Stomach smooth muscle (tissue), 2 donors: ENCODE data around the gene RBM39.
"Not testable (repeated sequence)": the region's sequence is repeated elsewhere in the genome, so short reads cannot be mapped to it uniquely, and the experiment has no call there.

Source experiments
- H3K27ac ChIP-seq: one replicate; pipeline ENCODE4 v1.7.0; 2013; ENCODE audit warnings: mild to moderate bottlenecking, low read length, inconsistent platforms
- H3K27me3 ChIP-seq, 2 donors: one replicate each; pipeline ENCODE4 v1.7.0; 2013; ENCODE audit warnings: low read length in 2 of 2; ENCODE audit not compliant: insufficient read depth in 2 of 2, control insufficient read depth in 1 of 2
- H3K36me3 ChIP-seq, 2 donors: one replicate each; pipeline ENCODE4 v1.7.0; 2013; ENCODE audit warnings: low read length in 2 of 2; ENCODE audit not compliant: control insufficient read depth in 2 of 2, insufficient read depth in 2 of 2
- H3K4me1 ChIP-seq: one replicate; pipeline ENCODE4 v1.7.0; 2013; ENCODE audit warnings: low read length; ENCODE audit not compliant: control insufficient read depth, insufficient read depth
- H3K4me3 ChIP-seq, 2 donors: one replicate each; pipeline ENCODE4 v1.7.0; 2013; ENCODE audit warnings: low read length in 2 of 2
- H3K9ac ChIP-seq, 2 donors: one replicate each; pipeline ENCODE4 v1.7.0; 2013; ENCODE audit warnings: low read length in 2 of 2, mild to moderate bottlenecking in 1 of 2
- H3K9me3 ChIP-seq, 2 donors: one replicate each; pipeline ENCODE4 v1.7.0; 2013; ENCODE audit warnings: low read length in 2 of 2; ENCODE audit not compliant: control insufficient read depth in 2 of 2
- donor health status: healthy.
- donor health status: Pancreatic carcinoma.

The RBM39 gene

DNA sequence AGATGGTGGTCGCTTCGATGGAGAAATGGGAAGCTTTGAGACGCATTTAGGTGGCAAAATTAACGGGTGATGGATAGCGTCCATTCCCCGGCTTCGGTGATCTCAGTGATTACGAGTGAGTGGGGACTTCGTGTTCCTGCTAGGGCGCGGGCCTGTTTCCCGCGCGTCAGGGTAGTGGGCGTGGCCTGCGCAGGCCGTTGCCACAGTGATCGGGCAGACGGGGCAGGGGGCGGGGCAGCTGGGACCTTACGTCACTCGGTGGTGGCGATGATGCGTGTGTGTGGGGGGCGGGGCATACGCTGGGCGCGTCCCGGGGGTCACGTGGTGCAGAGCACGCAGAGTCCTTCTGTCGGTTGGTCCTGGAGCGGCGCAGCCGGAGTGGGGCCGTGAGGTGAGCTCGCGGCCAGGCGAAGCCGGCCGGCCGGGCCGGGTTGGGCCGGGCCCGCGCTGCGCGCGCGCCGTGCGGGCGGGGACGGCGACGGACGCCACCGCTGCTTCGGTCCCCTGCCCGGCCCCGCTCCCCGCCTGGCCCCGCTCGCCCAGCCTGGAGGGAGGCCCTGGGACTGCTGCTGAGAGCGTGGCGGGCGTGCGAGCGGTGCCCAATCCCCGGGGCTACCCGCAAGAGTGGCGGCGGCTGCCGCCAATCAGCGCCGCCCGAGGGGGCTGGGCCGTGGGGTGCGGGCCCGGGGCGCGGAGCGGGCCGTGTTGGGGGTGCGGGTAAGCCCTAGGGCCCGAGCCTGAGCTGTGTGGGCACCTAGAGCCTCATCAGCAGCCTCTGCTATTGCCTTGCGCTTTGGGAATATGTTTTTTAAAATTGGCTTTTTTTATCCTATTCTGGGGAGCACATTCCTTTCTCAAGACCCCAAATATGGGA lies 29.9 kb upstream of the RBM39 start, which contains the start of gene PHF20:
TSS of gene PHF20 (plus strand) at position 327 of the 874 bp plus-strand sequence. CDS start 29,508 bp downstream, outside the sequence.
- peak within 1 kb of the TSS; percentile 89 to 94 for H3K9ac ChIP-seq
- H3K27me3 ChIP-seq: no peaks in the 10 kb centered on the region
- no peaks in the 10 kb centered on the region for H3K9me3 ChIP-seq
- H3K4me3 ChIP-seq: peak within 1 kb of the TSS; percentile 87
- H3K27ac ChIP-seq: peak within 1 kb of the TSS; percentile 97
- H3K36me3 ChIP-seq: peaks cover 0 to 6% of the 10 kb centered on the region in 2 donors
- H3K4me1 ChIP-seq: peaks cover 37% of the 10 kb centered on the region

DNA sequence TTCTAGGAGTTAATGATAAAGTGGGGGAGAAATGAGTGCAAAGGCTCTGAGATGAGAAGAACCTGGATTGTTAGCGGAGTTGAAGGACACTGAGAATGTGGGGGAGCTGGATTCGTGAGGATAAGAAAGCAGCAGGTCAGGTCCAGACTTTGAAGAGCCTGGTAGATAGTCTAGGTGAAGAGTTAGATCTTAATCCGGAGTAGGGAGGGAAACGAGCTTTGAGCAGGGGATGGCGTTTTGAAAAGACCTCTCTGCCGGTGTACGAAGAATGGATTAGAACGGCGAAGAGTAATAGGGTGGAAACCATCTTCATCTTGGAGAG lies 29.3 kb upstream of the RBM39 start:
- Histone ChIP-seq H3K27ac (peak overlapping the region; percentile 97), H3K9me3 (no peaks in the 10 kb centered on the region), H3K9ac (peak overlapping the region; percentile 64 to 84), H3K4me3 (peak overlapping the region in 1 of 2 donors; percentile 87), H3K4me1 (peaks cover 32% of the 10 kb centered on the region), H3K27me3 (no peaks in the 10 kb centered on the region), H3K36me3 (peaks cover 0 to 6% of the 10 kb centered on the region in 2 donors)

DNA sequence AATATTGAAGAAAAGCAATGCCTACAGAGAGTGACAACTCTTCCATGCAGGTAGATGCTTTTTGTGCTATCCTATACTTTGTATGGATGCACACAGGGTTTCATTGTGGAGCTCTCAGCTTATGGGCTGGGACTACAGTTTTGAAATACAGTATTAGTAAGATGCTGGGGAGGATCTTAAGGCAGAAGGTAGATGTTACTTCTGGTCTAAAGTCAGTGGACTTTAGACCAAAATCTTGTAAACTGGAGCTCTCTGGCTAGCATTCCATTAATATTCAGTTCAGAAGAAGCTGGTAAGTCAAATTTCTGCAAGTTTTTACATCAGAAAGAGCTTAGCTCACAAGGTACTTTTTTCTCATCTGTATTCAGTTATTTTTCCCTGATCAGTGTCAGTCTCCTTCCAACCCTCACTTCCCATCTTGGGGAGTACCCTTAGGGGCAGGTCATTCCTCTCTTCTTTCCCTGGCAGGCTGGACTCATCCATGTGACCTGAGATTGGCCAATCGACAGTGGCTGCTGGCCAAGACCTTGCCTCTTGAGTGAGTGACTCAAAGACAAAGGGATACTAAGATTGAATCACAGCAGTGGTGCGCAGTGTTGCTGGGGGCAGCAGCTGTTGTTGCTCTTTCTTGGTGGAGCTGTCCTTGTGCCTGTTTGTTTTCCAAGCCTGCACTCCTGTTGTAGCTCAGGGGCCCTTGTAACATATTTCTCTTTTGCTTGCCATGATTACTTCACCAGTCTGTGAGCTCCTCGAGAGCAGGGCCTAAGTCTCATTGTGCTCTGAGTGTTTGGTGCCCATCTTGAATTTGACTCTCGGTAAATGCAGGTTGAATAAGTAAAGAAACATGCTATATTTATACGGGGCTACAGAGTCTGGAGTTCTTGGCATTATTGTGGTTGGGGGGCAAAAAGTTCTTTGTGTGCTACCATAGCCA lies 26.9 kb upstream of the RBM39 start:
- Histone ChIP-seq H3K4me1 (peaks cover 28% of the 10 kb centered on the region), H3K9ac (peak overlapping the region in 1 of 2 donors; percentile 21), H3K9me3 (no peaks in the 10 kb centered on the region), H3K27me3 (no peaks in the 10 kb centered on the region), H3K27ac (peak overlapping the region; percentile 80), H3K4me3 (no peak overlapping the region), H3K36me3 (no peaks in the 10 kb centered on the region)

DNA sequence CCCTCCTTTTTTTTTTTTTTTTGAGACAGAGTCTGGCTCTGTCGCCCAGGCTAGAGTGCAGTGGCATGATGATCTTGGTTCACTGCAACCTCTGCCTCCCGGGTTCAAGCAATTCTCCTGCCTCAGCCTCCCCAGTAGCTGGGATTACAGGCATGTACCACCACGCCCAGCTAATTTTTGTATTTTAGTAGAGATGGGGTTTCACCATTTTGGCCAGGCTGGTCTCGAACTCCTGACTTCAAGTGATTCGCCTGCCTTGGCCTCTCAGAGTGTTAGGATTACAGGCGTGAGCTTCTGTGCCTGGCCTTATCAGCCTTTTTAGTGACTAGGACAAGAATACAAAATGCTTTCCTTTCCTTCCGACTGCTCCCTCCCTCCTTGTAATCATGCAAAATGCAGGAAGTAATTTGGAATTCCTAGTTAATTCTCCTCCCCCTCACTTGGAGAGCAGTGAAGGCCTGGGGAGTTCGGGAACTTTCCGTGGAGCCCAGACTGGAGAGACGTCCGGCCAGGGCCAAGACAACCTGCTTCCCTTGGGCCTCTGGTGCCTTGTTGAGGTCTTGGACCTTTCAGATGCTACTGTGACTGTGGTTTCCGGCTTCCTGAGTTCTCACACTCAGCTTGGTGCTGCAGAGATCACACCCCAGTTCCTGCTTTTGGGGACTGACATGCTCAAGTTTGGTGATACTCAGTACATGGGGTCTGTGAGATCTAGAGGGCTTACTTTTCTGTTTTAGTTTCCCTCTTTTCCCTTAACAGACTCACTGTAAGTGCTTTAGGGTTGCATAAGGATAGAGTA lies 25.8 kb upstream of the RBM39 start:
- no peaks in the 10 kb centered on the region for H3K36me3 ChIP-seq
- H3K9me3 ChIP-seq: no peaks in the 10 kb centered on the region
- peaks cover 21% of the 10 kb centered on the region for H3K4me1 ChIP-seq
- no peak overlapping the region for H3K4me3 ChIP-seq
- peak overlapping the region; percentile 80 for H3K27ac ChIP-seq
- H3K27me3 ChIP-seq: no peaks in the 10 kb centered on the region
- peak overlapping the region in 1 of 2 donors; percentile 1 for H3K9ac ChIP-seq

DNA sequence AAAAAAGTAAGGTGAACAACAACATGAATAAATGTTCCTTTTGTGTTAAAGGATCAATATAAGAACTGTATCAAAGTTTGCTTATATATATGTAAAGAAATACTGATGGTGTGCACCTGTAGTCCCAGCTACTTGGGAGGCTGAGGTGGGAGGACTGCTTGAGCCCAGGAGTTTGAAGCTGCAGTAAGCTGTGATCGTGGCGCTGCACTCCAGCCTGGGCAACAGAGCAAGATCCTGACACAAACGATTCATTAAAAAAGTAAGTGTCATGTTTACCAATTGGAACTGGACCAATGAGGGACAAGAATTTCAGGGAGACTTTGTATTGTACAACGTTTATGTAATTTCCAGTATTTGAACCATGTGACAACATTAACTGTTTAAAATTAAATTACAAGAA lies 24.8 kb upstream of the RBM39 start:
- Histone ChIP-seq H3K4me3 (no peak overlapping the region), H3K36me3 (no peaks in the 10 kb centered on the region), H3K9me3 (no peaks in the 10 kb centered on the region), H3K4me1 (peaks cover 16% of the 10 kb centered on the region), H3K27ac (no peak overlapping the region), H3K9ac (no peak overlapping the region), H3K27me3 (no peaks in the 10 kb centered on the region)

DNA sequence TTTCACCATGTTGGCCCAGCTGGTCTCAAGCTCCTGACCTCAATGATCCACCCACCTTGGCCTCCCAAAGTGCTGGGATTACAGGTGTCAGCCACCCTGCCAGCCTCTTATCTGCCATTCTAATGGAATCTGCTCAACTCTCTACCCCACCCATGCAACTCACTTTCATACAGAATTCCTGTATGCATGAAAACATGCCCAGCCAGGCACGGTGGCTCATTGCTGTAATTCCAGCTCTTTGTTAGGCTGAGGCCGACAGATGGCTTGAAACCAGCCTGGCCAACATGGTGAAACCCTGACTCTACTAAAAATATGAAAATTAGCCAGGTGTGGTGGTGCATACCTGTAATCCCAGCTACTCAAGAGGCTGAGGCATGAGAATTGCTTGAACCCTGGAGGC lies 22.9 kb upstream of the RBM39 start:
- not testable (repeated sequence) for H3K4me3 ChIP-seq, H3K9ac ChIP-seq, H3K9me3 ChIP-seq, H3K36me3 ChIP-seq, H3K27me3 ChIP-seq, H3K4me1 ChIP-seq, H3K27ac ChIP-seq

DNA sequence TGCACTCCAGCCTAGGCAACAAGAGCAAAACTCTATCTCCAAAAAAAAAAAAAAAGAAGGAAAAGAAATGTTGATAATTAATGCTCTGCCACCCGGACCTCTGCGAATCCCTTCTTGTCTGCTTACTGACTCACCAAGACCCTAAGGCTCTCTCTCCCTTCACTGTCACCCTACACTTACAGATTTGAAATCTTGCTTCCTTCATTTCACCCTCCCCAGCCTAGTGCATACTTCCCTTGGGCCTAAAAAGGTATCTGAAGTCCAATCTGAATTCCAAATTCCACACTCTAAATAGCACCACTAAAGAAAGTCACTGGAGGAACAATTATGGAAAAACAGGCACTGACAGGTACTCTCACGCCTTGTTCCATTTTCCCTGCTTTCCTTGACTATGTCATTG lies 20.4 kb upstream of the RBM39 start:
- no peaks in the 10 kb centered on the region for H3K36me3 ChIP-seq
- no peaks in the 10 kb centered on the region for H3K9me3 ChIP-seq
- H3K27me3 ChIP-seq: no peaks in the 10 kb centered on the region
- H3K4me1 ChIP-seq: no peaks in the 10 kb centered on the region
- H3K9ac ChIP-seq: no peak overlapping the region
- H3K4me3 ChIP-seq: no peak overlapping the region
- H3K27ac ChIP-seq: no peak overlapping the region

DNA sequence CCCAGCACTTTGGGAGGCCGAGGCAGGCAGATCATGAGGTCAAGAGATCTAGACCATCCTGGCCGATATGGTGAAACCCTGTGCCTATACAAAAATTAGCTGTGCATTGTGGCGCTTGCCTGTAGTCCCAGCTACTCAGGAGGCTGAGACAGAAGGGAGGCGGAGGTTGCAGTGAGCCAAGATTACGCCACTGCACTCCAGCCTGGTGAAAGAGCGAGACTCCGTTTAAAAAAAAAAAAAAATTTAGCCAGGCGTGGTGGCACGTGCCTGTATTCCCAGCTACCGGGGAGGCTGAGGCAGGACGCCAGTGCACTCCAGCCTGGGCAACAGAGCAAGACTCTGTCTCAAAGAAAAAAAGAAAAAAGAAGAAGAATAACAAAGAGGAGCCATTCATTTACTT lies 19.5 kb upstream of the RBM39 start:
- not testable (repeated sequence) for H3K36me3 ChIP-seq, H3K4me3 ChIP-seq, H3K27ac ChIP-seq, H3K27me3 ChIP-seq, H3K9ac ChIP-seq, H3K4me1 ChIP-seq, H3K9me3 ChIP-seq

DNA sequence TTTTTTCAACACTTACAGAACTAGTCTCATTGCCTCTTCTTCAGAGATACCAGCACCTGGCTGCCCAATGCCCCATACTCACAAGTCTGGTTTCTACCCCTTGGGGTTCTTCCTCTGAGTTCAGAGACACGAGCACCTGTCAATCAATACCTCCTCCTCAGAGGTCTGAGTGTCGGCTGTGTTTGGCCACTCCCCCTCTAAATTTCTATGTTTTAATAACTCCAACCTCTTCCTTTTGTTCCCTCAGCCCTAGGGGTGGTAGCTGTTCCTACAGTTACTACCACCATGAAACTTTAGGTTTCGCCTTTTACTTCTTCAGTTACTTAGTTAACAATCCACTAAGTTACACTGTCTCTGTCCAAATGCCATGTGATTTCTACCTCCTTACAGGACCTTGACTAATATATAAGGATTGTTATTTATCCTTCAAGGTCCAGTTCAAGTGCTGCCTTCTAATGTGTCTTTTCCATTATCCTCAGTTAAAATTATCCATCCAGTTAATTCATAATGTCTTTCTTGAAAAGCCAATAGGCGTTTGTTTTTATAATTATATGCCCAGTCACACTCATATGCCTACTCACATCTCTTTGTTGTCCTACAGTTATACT lies 15.1 kb upstream of the RBM39 start:
- no peak overlapping the region for H3K4me3 ChIP-seq
- H3K4me1 ChIP-seq: no peaks in the 10 kb centered on the region
- no peaks in the 10 kb centered on the region for H3K36me3 ChIP-seq
- no peaks in the 10 kb centered on the region for H3K27me3 ChIP-seq
- H3K9me3 ChIP-seq: no peaks in the 10 kb centered on the region
- H3K9ac ChIP-seq: no peak overlapping the region
- no peak overlapping the region for H3K27ac ChIP-seq

DNA sequence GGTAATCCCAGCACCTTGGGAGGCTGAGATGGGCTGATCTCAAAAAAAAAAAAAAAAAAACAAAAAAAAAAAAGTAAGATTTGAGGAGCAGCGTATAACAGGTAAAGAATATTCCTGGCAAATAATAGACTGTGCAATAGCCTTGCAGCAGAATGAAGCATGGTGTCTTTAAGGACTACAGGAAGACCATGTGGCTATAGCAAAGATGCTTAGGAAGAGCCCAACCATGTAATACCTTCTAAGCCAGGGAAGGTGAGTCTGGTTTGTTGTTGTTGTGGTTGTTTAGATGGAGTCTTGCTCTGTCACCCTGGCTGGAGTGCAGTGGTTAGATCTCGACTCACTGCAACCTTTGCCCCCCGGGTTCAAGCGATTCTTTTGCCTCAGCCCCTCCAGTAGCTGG lies 14.3 kb upstream of the RBM39 start:
- no peaks in the 10 kb centered on the region for H3K36me3 ChIP-seq
- no peak overlapping the region for H3K9ac ChIP-seq
- H3K27ac ChIP-seq: no peak overlapping the region
- H3K4me1 ChIP-seq: no peaks in the 10 kb centered on the region
- H3K4me3 ChIP-seq: no peak overlapping the region
- H3K27me3 ChIP-seq: no peaks in the 10 kb centered on the region
- H3K9me3 ChIP-seq: no peaks in the 10 kb centered on the region
